ENCODE measurements around the gene NAT10. TPM values are rescaled to one million over a fixed set of nuclear protein-coding genes. Genes with fewer than 3 reads are reported as not detected.
A peak's percentile ranks its signal among the peaks of the same experiment; 100 is the strongest.

Gene NAT10
- total RNA-seq, 1 donor from 2014 or later, result 12.9 TPM

DNA sequence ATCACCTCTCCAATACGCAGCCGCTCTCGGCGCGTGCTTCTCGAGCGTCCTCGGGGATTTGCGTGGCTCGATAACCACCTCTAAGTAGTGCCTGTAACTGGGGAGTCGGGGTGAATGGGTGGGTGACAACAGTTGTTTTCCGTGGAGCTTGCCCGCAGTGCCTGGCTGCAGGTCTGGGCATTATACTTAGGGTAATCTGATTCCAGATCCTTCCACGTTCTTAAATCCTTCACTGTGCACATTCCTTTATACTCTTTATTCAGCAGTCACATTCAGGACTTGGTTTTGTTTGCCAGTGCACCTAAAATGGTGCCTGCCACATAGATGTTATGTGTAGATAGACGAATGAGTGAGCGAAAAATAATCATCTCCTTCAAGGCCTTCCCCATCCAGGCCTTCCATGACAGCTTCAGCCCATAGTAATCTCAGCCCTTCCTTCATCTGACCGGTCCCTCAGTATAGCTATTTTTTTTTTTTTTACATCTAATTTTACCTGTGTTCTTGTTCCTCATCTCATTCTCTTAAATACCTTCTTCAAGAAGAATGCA is 602 bp downstream of the NAT10 start:
- DNase-seq (ENCODE audit: low spot score) (no peak), ATAC-seq (no peak)

DNA sequence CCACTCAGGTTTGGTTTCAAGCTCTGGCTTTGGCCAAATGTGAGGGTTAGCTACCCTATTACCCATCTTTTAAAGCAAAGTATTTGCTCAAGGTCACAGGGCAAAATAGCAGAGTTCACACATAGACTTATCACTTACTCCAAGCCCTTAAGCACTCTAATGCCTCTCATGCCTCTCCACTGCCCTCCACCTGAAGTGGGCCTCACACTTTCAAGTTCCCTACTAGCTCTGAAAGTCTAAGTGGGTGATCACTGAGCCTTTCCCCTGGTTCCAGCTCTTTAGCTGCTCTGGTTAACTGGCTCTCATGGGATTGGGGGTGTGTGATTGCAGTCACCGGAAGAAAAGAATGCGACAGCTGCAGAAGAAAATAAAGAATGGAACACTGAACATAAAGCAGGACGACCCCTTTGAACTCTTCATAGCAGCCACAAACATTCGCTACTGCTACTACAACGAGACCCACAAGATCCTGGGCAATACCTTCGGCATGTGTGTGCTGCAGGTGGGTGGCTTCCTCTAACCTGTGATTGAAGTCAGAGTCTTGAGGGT is 6.4 kb downstream of the NAT10 start:
- ATAC-seq (no peak), DNase-seq (ENCODE audit: low spot score) (no peak)

- no peak for ATAC-seq
- no peak for DNase-seq (ENCODE audit: low spot score)
These were observed 8.6 kb downstream of the NAT10 start for GRCh38 chr11:34114014-34114413.

DNA sequence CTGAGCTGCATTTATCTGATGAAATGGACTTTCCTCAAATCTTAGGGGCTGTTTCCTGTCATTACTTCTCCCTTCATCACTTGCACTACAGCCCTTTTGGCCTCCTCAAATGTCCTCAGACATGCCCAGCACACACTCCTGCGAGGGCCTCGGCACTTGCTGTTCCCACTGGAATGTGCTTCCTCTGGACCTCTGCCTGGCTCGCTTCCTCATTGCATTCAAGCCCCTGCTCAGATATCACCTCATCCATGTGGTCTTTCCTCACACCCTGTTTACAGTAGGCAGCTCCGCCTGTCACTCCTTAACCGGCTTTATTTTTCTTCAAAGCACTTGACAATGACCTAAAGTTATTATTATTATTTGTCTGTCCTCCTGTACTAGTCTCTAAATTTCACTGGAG is 9.0 kb downstream of the NAT10 start:
- DNase-seq (ENCODE audit: low spot score) (no peak), ATAC-seq (no peak)

GRCh38 chr11:34120651-34121050 is 15.2 kb downstream of the NAT10 start:
- no peak for ATAC-seq
- no peak for DNase-seq (ENCODE audit: low spot score)

DNA sequence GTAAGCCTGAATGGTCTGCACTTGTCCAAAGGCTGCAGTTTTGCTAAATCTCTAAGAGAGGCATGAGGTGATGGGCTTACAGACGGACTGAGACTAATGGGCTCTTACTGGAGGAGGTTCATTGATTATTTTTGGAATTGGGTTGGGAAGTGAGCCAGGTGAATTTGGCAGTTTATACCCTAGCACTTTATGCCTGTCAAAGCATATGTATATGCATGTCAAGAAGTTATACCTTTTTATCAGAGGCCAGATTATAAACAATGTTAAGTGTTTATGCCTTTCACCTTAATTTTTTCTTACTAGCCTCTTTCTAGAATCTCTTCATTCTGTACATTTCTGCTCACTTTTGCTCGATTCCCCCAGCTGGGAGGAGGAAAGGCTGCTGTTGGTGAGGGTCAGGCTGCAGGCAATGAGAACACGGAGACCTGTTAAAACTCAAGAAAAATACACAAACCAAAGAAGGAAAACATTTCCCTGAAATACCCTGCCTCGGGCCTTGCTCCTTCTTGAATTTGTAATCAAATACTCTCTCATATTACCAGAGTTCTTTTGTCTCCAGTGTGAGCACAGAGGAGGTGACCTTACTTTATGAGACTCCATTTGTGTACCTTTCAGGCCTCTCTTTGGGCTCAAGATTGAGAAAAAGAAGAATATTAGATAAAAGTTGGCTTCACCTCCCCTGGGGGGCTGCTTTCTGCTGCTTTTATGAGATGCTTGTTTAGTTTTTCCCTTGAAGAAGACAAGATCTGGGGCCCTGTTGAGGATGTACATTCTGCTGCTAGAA is 19.6 kb downstream of the NAT10 start:
- DNase-seq (ENCODE audit: low spot score) (no peak), ATAC-seq (no peak)

GRCh38 chr11:34126959-34127848 is 21.8 kb downstream of the NAT10 start:
- no peak for DNase-seq (ENCODE audit: low spot score)

GRCh38 chr11:34128824-34129223 is 23.4 kb downstream of the NAT10 start:
- DNase-seq (ENCODE audit: low spot score) (no peak), ATAC-seq (no peak)

More at GRCh38 chr11:34126959-34127848, 21.8 kb downstream of the NAT10 start:
- ATAC-seq, result no peak

GRCh38 chr11:34132261-34132965 is 27.0 kb downstream of the NAT10 start:
- no peak for DNase-seq (ENCODE audit: low spot score)
- ATAC-seq, result no peak

DNA sequence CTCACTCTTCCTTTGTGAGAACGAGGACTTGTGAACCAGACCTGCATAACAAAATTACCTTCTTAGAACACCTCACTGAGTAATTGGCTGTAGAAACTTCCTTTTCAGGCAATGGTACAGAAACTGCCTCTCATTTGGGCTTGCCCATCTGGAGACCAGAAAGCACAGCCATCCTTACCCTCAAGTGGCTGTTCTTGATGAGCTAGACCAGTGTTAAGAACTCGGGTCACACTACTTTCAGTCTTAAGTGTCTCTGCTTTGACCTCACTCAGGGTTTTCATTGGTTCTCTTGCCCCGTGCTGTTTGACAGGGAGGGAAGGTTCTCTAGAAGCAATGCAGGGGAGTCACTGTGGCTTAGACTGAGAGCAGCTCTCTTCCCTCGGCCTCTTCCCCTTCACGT is 29.3 kb downstream of the NAT10 start:
- no peak for DNase-seq (ENCODE audit: low spot score)
- no peak for ATAC-seq

GRCh38 chr11:34135439-34135838 is 30.0 kb downstream of the NAT10 start:
- ATAC-seq, result no peak
- no peak for DNase-seq (ENCODE audit: low spot score)

DNA sequence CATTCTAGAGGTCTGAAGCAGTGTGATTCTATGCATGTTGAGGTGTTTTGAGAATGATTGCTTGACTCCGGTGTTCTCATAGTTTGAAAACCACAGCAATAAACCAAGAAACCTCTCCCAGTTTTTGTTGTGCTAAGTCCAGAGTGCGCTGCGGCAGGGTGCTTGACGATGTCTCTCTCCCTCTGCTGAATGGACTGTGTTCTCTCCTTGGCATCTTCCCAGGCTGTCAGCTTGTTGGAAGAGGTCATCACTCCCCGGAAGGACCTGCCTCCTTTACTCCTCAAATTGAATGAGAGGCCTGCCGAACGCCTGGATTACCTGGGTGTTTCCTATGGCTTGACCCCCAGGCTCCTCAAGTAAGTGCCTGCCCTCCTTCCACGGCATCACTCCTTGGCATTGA is 31.0 kb downstream of the NAT10 start:
- ATAC-seq (peak; percentile 24), DNase-seq (ENCODE audit: low spot score) (no peak)

GRCh38 chr11:34139346-34139745 is 33.9 kb downstream of the NAT10 start:
- no peak for DNase-seq (ENCODE audit: low spot score)
- no peak for ATAC-seq

DNA sequence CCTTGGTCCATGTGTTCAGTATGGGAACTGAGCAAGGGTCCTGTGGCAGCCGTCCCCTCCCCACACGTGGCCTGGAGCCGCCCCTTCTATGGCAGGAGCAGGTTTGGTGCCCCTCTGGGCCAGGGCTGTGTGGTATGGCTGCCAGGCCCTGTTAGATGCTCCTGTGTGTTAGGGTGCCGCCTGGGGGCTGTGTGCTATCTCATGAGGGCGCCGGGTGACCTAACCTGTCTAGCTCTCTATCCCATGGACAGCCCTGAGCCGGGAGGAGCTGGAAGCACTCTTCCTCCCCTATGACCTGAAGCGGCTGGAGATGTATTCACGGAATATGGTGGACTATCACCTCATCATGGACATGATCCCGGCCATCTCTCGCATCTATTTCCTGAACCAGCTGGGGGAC is 34.7 kb downstream of the NAT10 start:
- no peak for ATAC-seq
- DNase-seq (ENCODE audit: low spot score), result no peak

GRCh38 chr11:34143048-34143447 is 37.6 kb downstream of the NAT10 start:
- DNase-seq (ENCODE audit: low spot score), result no peak
- ATAC-seq, result no peak

DNA sequence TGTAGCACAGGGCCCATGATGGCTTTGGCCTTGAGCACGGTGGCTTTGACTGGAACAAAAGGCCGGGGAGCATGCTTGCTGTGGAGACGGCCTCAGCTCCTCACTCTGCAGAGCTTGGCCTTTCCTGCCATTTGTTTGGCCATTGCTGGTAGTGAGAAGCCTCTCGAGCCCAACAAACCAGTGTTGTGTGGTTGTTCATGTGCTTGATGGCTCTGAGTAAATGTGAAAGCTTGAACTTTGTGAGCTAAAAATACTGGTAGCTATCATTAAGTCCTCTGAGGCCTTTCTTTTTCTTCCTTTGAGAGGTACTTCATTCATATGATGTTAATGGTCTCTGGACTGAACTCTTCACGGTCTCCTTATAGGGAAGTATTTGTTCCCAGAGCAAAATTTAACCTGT is 39.6 kb downstream of the NAT10 start:
- ATAC-seq (no peak), DNase-seq (ENCODE audit: low spot score) (no peak)

DNA sequence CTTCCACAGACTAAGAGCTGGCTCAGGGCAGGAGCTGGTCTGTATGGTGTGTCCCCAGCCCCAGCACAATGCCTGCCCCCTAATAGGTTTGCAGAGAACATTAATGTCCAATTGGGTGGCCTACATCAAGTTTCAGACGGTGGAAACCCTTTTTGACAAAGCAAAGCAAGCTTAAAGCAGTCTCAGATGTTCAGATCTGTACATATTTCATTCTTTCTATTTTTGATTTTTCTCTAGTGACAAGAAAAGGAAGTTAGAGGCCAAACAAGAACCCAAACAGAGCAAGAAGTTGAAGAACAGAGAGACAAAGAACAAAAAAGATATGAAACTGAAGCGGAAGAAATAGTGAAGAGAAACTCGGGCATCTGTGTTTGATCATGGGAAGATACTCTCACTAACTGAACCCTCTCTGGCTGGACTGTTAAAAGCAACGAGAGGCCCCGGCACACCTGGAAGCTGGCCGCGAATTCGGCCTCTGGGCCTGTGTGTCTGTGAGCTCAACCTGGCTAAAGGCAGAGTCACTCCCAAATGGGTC is 40.5 kb downstream of the NAT10 start:
- no peak for DNase-seq (ENCODE audit: low spot score)
- ATAC-seq, result no peak

- no peak for ATAC-seq
These were observed 41.0 kb downstream of the NAT10 start for GRCh38 chr11:34146411-34146810.

DNA sequence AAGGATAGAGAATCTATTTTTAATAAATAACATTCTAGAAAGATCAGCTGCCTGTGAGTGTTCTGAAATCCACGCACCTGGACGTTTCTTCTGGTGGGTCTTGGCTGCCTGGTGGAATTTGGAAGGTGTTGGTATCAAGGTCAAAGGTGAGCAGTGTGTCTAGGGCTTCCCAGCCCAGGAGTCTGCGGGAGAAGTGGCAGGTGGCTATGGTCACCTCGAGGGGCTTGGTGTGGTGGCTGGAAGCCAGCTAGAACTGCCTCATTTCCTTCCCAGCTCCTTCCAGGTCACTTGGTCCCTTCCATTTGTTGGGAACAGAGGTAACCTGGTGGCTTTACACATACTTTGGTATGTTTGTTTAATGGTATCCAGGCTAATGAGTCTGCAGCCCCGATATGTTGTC is 41.4 kb downstream of the NAT10 start:
- ATAC-seq (no peak), DNase-seq (ENCODE audit: low spot score) (no peak)

More at GRCh38 chr11:34146411-34146810, 41.0 kb downstream of the NAT10 start:
- no peak for DNase-seq (ENCODE audit: low spot score)

- DNase-seq (ENCODE audit: low spot score) (no peak), ATAC-seq (no peak)
These were observed 42.2 kb downstream of the NAT10 start for GRCh38 chr11:34147581-34147980.
